ENCODE measurements around the gene PALM.
A peak's percentile ranks its signal among the peaks of the same experiment; 100 is the strongest.
"Not testable (repeated sequence)": the region's sequence is repeated elsewhere in the genome, so short reads cannot be mapped to it uniquely, and the experiment has no call there.

PALM gene, protein sequence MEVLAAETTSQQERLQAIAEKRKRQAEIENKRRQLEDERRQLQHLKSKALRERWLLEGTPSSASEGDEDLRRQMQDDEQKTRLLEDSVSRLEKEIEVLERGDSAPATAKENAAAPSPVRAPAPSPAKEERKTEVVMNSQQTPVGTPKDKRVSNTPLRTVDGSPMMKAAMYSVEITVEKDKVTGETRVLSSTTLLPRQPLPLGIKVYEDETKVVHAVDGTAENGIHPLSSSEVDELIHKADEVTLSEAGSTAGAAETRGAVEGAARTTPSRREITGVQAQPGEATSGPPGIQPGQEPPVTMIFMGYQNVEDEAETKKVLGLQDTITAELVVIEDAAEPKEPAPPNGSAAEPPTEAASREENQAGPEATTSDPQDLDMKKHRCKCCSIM

DNA sequence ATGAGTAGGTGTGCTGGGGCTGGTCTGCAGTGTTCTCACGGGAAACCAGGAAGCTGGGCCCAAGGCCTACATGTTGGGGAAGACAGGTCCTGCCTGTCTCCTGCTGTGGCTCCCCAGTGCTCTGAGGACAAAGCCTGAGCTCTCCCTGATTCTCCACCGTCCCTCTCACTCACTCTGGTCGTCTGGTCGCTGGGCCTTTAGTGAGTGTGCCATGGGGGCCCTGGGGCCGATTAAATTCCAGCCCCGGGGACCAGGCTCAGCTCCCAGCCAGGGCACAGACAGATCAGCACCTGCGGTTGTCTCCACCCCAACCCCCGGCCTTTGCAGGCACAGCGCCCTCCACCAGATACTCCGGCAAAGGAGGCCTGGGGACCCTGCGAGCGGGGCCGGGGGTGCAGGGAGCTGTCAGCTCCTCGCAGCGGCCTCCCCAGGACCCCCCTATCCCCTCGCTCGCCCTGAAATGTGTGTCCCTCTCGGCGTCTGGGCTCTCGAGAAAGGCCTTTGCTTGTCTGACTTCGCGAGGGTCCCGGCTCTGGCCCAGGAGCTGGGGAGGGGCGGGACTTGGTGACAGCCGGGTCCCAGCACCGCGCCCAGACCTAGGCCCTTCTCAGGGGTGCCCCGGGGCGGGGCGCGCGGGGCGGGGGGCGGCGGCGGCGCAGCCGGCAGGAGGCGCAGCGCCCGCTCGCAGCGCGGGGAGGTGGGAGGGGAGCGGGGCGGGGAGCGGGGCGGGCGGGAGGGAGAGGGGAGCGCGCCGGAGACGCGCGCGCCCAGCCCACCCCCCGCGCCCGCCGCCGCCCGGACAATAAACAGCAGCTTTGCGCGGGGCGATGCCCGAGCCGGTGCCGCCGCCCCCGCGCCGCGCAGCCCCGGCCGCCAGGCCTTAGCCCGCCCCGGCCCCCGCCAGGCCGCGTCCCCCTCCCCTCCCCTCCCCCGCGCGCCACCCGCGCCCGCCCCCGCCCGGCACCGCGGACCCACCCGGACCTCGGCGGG, at the start of gene PALM:
TSS of gene PALM (plus strand) at position 782 of the 990 bp plus-strand sequence. CDS start 212 bp downstream, outside the sequence.
- DNase-seq (ENCODE audit: low spot score): no peak

- no peak for DNase-seq (ENCODE audit: low spot score)
Observed at GRCh38 chr19:660793-661426, 47.8 kb upstream of the PALM start.

GRCh38 chr19:661427-662196, 47.1 kb upstream of the PALM start:
- DNase-seq (ENCODE audit: low spot score): peak; percentile 58

DNA sequence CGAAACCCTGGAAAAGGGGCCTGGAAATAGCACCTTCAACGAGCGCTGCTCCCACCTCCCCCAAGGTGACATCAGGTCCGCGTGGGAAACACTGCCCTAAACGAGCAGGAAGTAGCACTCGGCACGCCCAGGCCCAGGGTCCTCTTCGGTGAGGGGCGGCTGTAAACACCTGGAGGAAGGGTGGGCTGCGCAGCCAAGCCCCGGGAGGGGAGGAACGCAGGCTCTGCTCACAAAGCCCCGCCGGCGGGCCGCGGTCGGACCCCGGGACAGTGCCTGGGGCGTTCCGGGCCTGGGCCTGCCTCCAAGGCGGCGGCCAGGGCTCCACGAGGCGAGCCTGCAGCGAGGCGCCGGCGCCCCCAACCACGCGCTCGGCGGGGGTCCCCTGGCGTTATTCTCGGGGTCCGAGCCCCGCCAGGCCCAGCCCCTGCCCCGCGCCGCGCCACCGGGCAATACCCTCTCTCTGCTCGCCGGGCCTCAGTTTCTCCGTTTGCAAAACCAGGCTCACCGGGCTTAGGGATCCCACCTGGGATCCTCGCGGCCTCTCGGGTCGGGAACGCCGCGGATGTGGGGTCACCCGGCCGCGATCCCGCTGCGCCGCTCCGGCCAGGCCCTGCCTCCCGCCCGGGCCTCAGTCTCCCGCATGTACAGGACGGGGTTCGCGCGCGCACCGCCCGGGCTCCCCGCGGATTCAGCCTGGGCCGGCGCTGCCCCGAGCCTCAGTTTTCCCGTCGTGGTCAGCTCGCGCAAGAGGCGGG, 46.4 kb upstream of the PALM start:
- DNase-seq (ENCODE audit: low spot score): peak; percentile 58

DNA sequence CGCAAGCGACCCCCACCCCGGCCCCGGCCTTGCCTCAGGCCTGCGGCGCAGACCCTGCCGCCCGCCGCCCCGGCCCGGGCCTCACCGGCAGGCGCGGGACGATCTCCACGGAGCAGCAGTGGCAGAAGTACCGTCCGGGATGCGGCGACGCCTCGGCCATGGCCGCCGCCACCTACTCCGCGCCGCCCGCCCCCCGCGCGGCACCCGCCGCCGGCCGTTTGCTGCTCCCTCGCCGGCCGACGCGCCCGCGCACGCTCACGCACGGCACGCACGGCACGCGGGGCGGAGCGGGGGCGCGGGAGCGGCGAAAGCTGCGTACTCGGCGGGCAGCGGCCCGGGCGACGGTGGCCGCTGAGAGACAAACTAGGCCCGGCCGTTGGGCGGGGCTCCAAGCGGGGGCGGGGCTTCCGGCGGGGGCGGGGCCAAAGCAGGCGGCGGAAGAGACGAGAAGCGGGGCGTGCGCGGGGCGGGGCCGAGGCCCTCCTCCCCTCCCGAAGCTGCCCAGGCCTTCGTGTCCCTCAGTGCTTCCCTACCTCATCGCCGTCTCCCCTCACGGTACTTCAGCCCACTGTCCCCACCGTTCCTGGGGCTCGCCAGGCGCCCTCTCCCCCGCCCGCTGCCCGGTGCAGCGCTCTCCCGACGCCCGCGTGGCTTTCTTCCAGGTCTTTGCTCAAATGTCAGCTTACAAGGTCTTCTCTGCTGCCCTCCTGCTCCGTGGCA, 45.6 kb upstream of the PALM start, which contains the start of gene RNF126:
TSS of gene RNF126 (minus strand) at position 253 of the 720 bp plus-strand sequence. CDS start at position 160, 93 bp downstream.
- peak; percentile 99 for DNase-seq (ENCODE audit: low spot score)

- no peak for DNase-seq (ENCODE audit: low spot score)
Observed at GRCh38 chr19:663682-664117, 45.0 kb upstream of the PALM start.

- DNase-seq (ENCODE audit: low spot score): peak; percentile 92
Observed at GRCh38 chr19:664913-665443, 43.8 kb upstream of the PALM start.

GRCh38 chr19:666985-667573, 41.7 kb upstream of the PALM start:
- DNase-seq (ENCODE audit: low spot score): not testable (repeated sequence)

- not testable (repeated sequence) for DNase-seq (ENCODE audit: low spot score)
Observed at GRCh38 chr19:668675-669434, 39.9 kb upstream of the PALM start.

GRCh38 chr19:670609-671075, 38.1 kb upstream of the PALM start:
- no peak for DNase-seq (ENCODE audit: low spot score)

DNA sequence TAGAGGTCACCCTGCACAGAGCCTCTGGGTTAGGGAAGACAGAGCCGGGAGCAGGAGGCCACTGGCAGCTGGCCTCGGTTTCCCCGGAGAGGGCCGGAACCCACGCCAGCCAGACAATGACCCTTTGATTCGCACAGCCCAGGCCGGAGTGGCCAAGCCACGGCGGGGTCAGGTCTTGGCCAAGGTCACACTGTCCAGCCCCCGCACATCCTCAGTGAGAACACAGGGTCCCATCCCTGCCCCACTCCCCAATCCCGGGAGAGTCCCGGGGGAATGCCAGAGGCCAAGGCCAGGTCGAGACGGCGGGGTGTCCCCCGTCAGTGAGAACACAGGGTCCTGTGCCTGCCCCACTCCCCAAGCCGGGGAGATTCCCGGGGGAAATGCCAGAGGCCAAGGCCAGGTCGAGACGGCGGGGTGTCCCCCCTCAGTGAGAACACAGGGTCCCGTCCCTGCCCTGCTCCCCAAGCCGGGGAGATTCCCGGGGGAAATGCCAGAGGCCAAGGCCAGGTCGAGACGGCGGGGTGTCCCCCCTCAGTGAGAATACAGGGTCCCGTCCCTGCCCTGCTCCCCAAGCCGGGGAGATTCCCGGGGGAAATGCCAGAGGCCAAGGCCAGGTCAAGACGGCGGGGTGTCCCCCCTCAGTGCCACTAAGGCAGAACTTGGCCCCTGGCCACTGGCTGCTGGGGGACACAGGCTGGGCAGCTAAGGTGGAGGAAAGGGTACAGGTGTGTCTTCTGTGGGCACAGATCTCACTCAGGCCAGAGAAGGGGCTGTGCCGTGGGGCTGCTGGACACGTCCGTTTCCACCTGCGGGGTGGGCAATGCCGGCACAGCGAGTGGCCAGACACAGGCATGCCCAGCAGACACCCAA, 34.2 kb upstream of the PALM start:
- no peak for DNase-seq (ENCODE audit: low spot score)

GRCh38 chr19:676007-676338, 32.8 kb upstream of the PALM start:
- DNase-seq (ENCODE audit: low spot score): no peak

DNA sequence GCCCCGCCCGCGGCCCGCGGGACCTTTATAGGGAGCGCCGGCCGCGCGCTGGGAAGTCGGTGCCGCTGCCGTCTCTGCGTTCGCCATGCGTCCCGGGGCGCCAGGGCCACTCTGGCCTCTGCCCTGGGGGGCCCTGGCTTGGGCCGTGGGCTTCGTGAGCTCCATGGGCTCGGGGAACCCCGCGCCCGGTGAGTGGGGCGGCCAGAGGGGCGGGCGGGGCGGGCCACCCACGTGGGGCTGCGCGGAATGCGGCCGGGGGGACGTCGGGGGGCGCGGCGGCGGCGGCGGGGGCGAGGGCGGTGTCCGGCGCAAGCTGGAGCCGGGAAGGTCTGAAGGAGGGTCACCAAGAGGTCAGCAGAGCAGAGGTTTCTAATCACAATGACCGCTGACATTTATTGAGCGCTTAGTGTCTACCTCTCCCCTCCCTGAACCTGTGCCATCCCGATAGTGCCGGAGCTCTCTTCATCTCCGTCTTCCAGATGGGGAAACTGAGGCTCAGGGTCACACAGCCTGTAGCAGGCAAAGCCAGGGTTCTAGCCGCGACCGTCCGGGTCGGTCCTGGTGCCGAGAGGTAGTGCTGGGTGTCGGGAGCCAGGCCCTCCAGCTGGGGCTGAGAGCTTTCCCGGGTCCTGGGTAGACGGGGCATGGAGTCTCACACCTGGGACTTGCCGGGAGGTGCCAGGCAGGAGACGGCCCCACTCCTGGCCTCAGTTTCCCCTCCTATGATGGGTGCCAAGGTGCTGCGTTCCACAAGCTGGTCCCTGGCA, 32.2 kb upstream of the PALM start, which contains the start of gene FSTL3:
TSS of gene FSTL3 (plus strand) at position 54 of the 767 bp plus-strand sequence. CDS start at position 86, 32 bp downstream.
- peak; percentile 70 for DNase-seq (ENCODE audit: low spot score)

GRCh38 chr19:677201-677600, 31.5 kb upstream of the PALM start:
- DNase-seq (ENCODE audit: low spot score): peak; percentile 91

DNA sequence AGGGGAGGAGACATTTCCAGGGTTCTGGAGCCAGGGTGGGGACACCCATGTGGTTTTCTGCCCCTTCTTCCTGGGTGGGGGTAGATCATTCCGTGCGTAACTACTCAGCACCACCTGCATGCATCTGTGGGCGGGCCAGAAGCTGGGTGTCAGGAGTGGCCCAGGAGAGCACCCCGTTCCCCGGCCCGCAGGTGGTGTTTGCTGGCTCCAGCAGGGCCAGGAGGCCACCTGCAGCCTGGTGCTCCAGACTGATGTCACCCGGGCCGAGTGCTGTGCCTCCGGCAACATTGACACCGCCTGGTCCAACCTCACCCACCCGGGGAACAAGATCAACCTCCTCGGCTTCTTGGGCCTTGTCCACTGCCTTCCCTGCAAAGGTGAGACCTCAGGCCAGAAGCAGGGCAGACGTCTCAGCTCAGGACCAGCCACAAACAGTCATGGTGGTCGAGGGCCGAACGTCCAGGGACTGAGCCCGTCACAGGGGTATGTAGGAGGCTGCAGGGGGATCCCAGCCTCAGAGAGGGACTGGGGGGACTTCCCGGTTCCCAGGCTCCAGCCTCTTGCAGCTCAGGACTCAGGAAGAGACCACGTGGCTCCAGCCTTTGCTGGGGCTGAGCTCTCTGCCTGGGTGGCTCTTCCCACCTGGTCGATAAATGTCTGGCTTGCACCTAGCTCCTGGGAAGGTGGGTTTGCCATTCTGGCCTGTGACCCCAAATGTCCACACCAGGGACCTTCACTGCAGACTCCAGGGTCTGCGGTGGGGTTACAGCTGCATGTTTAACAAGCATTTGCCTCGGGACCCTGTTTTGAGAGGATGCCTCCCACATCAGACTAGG, 30.9 kb upstream of the PALM start:
- DNase-seq (ENCODE audit: low spot score): no peak
